ENCODE data around the gene FGF21.
A peak's percentile ranks its signal among the peaks of the same experiment; 100 is the strongest.
"Not testable (repeated sequence)": the region's sequence is repeated elsewhere in the genome, so short reads cannot be mapped to it uniquely, and the experiment has no call there.

FGF21 gene

DNA sequence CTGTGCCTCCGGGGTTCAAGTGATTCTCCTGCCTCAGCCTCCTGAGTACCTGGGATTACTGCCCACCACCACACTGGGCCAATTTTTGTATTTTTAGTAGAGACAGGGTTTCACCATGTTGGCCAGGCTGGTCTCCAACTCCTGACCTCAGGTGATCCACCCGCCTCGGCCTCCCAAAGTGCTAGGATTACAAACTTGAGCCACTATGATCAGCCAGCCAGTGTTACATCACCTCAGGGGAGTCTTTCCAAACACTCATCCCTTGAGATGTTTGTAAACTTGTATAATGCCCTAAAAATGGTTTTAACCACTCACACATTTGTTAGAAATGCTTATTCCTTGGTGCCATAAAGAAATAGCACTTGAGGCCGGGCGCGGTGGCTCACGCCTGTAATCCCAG, 31.1 kb downstream of the FGF21 start:
- not testable (repeated sequence) for DNase-seq (ENCODE audit: low read depth in 3 of 3, low spot score in 1 of 3)

DNA sequence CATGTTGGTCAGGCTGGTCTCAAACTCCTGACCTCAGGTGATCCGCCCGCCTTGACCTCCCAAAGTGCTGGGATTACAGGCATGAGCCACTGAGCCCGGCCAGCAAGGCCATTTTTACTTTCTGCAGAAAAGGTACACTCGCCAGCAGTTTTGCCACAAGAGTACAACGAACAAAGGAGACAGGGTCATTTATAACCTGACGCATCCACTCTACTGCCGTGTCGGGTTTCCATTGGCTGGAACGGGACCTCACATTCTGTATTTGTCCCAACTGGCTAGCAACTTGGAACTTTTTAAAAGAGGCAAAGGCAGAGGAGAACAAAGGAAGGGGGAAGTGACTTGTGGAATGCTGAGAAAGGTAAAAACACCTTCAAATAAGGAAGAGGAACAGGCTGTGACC, 32.0 kb downstream of the FGF21 start:
- DNase-seq (ENCODE audit: low read depth in 3 of 3, low spot score in 1 of 3): not testable (repeated sequence)

DNA sequence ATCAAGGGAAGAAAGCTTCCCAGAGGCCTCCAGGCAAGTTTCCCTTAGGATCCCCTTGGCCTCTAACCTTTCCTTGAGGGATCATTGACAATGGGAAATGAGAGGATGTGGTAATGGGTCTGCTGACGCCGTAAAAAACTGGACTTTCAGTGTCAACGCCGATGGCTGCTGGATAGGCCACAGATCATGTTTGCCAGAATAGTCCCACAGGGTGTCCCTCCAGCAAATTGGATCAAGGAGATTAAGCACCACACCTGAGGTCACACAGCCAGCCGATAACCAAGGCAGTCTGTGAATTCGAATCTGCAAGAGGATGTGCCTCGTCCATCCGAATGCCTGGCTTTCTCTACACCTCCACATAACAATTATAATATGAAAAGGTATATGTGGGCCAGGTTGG, 37.9 kb downstream of the FGF21 start:
- no peak for DNase-seq (ENCODE audit: low read depth in 3 of 3, low spot score in 1 of 3)

DNA sequence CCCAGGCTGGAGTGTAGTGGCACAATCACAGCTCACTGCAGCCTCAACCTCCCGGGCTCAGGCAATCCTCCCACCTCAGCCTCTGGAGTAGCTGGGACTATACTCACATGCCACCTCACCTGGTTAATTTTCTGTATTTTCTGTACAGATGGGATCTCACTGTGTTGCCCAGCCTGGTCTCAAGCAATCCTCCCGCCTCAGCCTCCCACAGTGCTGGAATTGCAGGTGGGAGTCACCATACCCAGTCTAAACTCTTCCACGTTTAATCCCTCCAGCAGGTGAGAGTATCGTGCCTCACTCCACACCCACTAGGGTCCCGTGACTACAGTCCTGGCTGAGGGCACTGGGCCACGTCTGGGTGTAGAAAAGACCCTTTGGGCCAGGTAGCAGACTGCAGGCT, 39.0 kb downstream of the FGF21 start:
- no peak for DNase-seq (ENCODE audit: low read depth in 3 of 3, low spot score in 1 of 3)

DNA sequence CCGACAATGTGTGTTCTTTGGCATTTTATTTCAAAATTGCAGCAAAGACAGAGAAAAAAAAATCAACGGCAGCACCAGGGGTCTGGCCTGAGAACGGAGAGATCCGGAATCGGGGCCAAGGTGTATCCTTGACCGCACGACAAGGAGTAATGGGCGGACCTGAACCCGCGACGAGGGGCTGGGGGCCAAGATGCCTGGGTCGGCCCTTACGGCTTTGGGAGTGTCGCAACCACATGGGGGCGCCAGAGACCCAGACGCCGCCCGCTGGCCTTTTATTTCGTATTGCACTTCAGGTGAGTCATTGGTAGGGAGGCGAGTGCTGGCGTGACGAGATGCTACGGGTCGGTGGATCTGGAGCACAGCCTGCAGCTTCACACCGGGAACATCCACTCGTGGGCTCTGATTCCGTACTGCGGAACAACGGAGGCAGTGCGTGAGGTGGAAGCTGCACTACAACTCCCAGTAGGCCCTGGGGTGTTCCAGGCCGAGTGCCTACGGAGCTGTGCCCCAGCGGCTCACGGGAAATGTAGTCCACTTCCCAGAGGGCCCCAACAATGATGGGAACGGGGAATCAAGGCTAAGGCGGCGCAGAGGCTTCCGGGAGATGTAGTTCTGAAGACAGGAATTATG, 39.8 kb downstream of the FGF21 start:
- peak; percentile 62 to 79 (median 66) for DNase-seq (ENCODE audit: low read depth in 3 of 3, low spot score in 1 of 3)

DNA sequence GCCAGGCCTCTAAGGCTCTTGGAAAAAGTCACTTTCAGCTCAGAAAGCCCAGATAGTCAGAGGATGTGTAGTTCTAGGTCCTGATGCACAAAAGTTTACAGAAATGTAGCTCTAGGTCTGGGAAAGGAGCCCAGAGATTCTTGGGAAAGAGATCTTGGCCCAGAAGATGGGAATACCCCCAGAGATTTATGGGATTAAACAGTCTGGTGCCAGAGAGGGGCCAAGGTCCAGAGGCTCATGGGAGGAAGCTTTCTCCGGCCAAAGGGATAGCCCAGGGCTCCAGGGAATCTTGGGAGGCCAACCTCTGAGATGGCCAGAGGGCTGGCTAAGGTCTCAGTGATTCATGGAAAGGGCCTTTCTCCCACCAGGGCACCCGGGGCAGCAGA, 40.4 kb downstream of the FGF21 start:
- no peak for DNase-seq (ENCODE audit: low read depth in 3 of 3, low spot score in 1 of 3)

GRCh38 chr19:48796298-48797083, 41.2 kb downstream of the FGF21 start:
- no peak for DNase-seq (ENCODE audit: low read depth in 3 of 3, low spot score in 1 of 3)

- DNase-seq (ENCODE audit: low read depth in 3 of 3, low spot score in 1 of 3): no peak
These were observed 41.8 kb downstream of the FGF21 start for GRCh38 chr19:48797103-48797502.

- DNase-seq (ENCODE audit: low read depth in 3 of 3, low spot score in 1 of 3): no peak
These were observed 43.6 kb downstream of the FGF21 start for GRCh38 chr19:48798937-48799336.

DNA sequence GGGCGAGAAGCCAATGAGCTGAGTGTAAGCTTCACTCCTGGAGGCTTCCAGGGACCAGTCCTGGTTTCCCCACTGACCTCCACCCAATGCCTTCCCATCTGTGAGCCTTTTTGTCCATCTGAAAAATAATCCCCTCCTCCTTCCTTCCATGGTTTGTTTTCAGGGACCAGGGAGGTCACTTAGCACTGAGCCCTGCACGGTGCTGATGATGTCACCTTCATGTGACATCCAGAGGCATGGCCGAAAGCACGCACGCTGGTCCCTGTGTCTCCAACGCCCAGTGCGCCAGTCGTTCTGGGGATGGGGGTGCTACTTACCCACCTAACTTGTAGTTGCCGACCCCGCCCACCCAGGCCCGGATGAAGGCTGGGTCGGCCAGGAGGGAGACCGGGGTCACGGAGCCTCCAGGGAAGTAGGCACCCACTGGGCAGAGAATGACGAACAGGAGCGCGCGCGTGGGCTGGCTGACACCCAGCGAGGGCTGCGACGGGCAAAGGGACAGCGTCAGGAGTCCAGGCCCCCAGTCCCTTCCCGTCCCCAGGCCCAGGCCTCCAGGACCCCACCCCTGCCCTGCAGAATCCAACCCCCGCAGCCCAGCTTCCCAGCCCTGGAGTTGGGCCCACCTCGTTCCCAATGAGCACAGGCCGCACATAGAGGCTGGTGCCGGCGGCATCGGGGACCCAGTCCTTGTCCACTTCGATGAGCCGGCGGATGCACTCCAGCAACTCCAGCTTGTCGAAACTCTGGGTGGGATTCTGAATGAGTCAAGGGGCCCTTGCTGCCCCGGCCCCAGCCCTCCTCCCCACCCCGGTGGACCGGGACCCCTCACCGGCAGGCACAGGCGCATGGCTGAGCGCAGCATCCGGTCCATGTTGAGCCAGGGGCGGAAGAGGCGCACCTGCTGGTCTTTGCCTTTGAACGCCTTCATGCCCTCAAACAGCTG, 44.3 kb downstream of the FGF21 start:
- no peak for DNase-seq (ENCODE audit: low read depth in 3 of 3, low spot score in 1 of 3)

GRCh38 chr19:48802623-48803022, 47.3 kb downstream of the FGF21 start:
- DNase-seq (ENCODE audit: low read depth in 3 of 3, low spot score in 1 of 3): no peak

- DNase-seq (ENCODE audit: low read depth in 3 of 3, low spot score in 1 of 3): no peak
These were observed 49.2 kb downstream of the FGF21 start for GRCh38 chr19:48804496-48804895.

DNA sequence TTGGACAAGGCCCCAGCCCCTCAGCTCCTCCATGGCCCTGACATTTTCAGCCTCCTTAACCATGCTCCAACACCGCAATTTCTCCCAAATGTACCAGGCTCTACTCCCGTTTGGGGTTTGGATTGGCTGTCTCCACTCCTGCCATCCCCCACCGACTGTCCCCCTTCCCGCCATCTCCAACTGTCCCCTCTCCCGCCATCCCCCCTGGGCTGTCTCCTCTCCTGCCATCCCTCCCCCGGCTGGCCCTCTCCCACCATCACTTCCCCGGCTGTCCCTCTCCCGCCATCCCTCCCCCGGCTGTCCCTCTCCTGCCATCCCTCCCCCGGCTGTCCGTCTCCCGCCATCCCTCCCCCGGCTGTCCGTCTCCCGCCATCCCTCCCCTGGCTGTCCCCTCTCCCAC, 50.1 kb downstream of the FGF21 start:
- DNase-seq (ENCODE audit: low read depth in 3 of 3, low spot score in 1 of 3): no peak

- DNase-seq (ENCODE audit: low read depth in 3 of 3, low spot score in 1 of 3): no peak
These were observed 51.1 kb downstream of the FGF21 start for GRCh38 chr19:48806518-48806817.

DNA sequence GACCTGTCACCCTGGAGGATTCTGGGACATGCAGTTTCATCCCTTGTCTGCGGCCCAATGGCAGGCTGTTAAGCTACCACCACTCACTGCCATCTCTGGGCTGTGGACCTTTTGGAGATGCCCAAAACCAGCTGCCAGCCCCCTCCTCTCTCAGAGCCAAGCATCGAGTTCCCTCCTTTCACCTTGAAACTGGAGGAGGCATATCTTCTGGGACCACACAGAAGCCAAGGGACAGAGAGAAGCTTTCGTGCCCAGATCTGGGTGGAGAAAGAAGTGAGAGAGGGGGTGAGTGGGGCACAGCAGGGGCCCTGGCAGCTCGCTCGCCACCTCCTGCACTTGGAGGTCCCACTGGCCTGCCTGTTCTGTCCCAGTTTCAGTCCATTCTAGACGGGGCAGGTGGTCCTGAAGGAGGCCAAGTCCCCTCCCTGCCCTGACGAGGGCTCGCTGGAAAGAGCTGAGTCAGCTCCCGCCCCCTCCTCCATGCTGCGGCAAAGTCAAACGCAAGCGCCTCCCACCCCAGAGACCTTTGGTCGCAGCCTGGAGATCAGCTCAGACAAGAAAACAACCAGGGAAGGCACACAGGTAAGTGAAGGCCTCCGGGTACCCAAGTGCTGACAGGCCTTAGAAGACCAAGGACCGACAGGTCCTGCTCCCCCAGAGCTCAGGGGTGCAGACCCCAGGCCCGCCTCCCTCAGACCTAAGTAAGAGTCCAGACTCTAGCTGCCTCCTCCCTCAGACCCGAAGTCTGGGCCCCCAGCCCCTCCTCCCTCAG, 51.7 kb downstream of the FGF21 start:
- DNase-seq (ENCODE audit: low read depth in 3 of 3, low spot score in 1 of 3): peak in 1 of 3 donors; percentile 12

GRCh38 chr19:48807590-48808308, 52.4 kb downstream of the FGF21 start:
- DNase-seq (ENCODE audit: low read depth in 3 of 3, low spot score in 1 of 3): no peak
